ENCODE data around the gene FGFR4.

DNA sequence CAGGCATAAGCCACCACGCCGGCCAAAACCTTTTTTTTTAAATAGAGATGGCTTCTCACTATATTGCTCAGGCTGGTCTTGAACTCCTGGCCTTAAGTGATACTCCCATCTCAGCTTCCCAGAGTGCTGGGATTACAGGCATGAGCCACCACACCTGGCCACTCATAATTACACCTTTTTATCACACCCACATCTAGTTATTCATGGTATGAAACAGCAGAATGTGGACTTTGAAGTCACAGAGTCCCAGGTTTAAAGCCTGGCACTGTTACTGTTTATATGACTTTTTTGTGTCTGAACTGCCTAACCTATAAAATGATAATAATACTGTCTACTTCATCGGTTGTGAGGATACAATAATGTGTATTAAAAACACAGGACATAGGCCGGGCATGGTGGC is 41.1 kb upstream of the FGFR4 start:
- TF ChIP-seq, protein P1, sequence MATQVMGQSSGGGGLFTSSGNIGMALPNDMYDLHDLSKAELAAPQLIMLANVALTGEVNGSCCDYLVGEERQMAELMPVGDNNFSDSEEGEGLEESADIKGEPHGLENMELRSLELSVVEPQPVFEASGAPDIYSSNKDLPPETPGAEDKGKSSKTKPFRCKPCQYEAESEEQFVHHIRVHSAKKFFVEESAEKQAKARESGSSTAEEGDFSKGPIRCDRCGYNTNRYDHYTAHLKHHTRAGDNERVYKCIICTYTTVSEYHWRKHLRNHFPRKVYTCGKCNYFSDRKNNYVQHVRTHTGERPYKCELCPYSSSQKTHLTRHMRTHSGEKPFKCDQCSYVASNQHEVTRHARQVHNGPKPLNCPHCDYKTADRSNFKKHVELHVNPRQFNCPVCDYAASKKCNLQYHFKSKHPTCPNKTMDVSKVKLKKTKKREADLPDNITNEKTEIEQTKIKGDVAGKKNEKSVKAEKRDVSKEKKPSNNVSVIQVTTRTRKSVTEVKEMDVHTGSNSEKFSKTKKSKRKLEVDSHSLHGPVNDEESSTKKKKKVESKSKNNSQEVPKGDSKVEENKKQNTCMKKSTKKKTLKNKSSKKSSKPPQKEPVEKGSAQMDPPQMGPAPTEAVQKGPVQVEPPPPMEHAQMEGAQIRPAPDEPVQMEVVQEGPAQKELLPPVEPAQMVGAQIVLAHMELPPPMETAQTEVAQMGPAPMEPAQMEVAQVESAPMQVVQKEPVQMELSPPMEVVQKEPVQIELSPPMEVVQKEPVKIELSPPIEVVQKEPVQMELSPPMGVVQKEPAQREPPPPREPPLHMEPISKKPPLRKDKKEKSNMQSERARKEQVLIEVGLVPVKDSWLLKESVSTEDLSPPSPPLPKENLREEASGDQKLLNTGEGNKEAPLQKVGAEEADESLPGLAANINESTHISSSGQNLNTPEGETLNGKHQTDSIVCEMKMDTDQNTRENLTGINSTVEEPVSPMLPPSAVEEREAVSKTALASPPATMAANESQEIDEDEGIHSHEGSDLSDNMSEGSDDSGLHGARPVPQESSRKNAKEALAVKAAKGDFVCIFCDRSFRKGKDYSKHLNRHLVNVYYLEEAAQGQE (IDR thresholded peaks at IDR 0.05; ENCODE audit: low read depth): no peak
- TF ChIP-seq TAF1 (IDR thresholded peaks at IDR 0.05; ENCODE audit: low read depth) (no peak), FOXM1 (IDR thresholded peaks at IDR 0.05; ENCODE audit: borderline replicate concordance, low read depth) (no peak), EP300 (IDR thresholded peaks at IDR 0.05; ENCODE audit: borderline replicate concordance) (no peak), CREB1 (IDR thresholded peaks at IDR 0.05; ENCODE audit: low read depth) (no peak), CEBPB (IDR thresholded peaks at IDR 0.05) (no peak), EGR1 (IDR thresholded peaks at IDR 0.05) (no peak), TEAD4 (IDR thresholded peaks at IDR 0.05) (no peak)

All from Ishikawa (cell line).